ENCODE results near the gene RAB11FIP4. TPM values are rescaled to one million over a fixed set of nuclear protein-coding genes. Genes with fewer than 3 reads are reported as not detected.
A peak's percentile ranks its signal among the peaks of the same experiment; 100 is the strongest.

The RAB11FIP4 gene
- total and polyA plus RNA-seq, 9 of the 15 experiments (the other 6 are each of a cell fraction or from before 2014, with no cell fraction given) = 0.62 to 16.6 (median 8.9) TPM

DNA sequence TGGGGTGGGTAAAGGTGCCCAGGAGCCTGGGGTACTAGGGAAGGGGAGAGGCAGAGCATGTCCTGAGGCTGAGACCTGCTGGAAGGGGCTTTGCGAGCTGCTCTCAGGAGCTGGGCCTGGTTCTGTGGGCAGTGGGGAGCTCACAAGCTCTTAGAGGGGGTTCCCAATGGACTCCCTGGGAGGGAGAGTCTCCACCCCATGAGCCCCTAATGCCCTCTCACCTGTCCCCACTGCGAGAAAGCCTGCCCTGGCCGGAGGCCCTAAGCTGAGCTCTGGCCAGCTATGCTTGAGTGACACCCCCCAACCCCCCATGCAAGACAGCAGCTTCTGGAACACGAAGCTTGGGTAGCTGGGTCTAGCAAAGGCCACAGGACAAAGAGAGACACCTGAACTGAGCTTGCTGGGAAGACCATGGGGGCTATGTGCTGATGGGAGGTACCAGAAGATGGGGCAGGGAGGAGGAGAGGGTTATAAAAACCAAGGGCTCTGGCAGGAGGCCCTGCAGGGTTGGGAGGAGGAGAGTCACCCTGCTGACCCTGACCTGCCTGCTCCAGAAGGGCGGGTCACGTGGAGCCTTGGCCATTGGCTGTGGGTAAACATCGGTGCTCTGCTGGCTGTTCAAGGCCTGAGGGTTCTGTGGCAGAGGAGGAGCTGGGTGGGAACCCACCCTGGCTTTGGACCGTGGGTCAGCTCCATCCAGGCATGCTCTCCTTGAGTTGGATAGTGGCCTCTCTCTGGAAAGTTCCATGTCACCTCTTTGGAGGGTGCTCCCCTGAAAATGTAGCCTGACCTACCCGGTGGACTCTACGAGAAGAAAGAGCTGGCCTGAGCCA is 106.7 kb downstream of the RAB11FIP4 start (continued):
- no peak for TF ChIP-seq JUND (IDR thresholded peaks at IDR 0.05; ENCODE audit: borderline replicate concordance, low read depth, low read length)
- peak; percentile 34; the same call in 1 of the 3 replicates for TF ChIP-seq JUND (tag; IDR thresholded peaks at IDR 0.05; ENCODE audit: borderline replicate concordance, low read depth, low read length)
- peak; percentile 24; the same call in 1 of the 2 replicates for TF ChIP-seq CTBP1 (IDR thresholded peaks at IDR 0.05; ENCODE audit: borderline replicate concordance)
- TF ChIP-seq, protein P1, sequence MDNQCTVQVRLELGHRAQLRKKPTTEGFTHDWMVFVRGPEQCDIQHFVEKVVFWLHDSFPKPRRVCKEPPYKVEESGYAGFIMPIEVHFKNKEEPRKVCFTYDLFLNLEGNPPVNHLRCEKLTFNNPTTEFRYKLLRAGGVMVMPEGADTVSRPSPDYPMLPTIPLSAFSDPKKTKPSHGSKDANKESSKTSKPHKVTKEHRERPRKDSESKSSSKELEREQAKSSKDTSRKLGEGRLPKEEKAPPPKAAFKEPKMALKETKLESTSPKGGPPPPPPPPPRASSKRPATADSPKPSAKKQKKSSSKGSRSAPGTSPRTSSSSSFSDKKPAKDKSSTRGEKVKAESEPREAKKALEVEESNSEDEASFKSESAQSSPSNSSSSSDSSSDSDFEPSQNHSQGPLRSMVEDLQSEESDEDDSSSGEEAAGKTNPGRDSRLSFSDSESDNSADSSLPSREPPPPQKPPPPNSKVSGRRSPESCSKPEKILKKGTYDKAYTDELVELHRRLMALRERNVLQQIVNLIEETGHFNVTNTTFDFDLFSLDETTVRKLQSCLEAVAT (IDR thresholded peaks at IDR 0.05) = no peak
- TF ChIP-seq ZNF282 (CRISPR knock-in tag; IDR thresholded peaks at IDR 0.05) = no peak
- 0 out of 2 replicates have a peak, but pooled peaks have one; percentile 27 for TF ChIP-seq NR2C1 (IDR thresholded peaks at IDR 0.05)
- TF ChIP-seq NR2C1 (tag; IDR thresholded peaks at IDR 0.05) = peak; percentile 53; the same call in 1 of the 2 replicates
- TF ChIP-seq TOE1 (IDR thresholded peaks at IDR 0.05; ENCODE audit: borderline replicate concordance) = 0 out of 2 replicates have a peak, but pooled peaks have one; percentile 57
- TF ChIP-seq TOE1 (CRISPR knock-in tag; IDR thresholded peaks at IDR 0.05; ENCODE audit: borderline replicate concordance, low read depth) = no peak
- no peak for TF ChIP-seq ARNT (IDR thresholded peaks at IDR 0.05)
- no peak for TF ChIP-seq HDAC1 (IDR thresholded peaks at IDR 0.05)
- no peak for TF ChIP-seq ZNF263 (CRISPR knock-in tag; IDR thresholded peaks at IDR 0.05; ENCODE audit: borderline replicate concordance)
- no peak for TF ChIP-seq HDAC3 (IDR thresholded peaks at IDR 0.05; ENCODE audit: borderline replicate concordance, partially characterized antibody)
- TF ChIP-seq FUS (optimal IDR thresholded peaks at IDR 0.05; ENCODE audit: low read depth, low read length) = no peak
- peak; percentile 79 for TF ChIP-seq BHLHE40 (IDR thresholded peaks at IDR 0.05; ENCODE audit: low read length)
- TF ChIP-seq, protein P2, sequence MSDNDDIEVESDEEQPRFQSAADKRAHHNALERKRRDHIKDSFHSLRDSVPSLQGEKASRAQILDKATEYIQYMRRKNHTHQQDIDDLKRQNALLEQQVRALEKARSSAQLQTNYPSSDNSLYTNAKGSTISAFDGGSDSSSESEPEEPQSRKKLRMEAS (CRISPR knock-in tag; IDR thresholded peaks at IDR 0.05) = peak; percentile 41; the same call in 1 of the 2 replicates
- TF ChIP-seq, protein P3, sequence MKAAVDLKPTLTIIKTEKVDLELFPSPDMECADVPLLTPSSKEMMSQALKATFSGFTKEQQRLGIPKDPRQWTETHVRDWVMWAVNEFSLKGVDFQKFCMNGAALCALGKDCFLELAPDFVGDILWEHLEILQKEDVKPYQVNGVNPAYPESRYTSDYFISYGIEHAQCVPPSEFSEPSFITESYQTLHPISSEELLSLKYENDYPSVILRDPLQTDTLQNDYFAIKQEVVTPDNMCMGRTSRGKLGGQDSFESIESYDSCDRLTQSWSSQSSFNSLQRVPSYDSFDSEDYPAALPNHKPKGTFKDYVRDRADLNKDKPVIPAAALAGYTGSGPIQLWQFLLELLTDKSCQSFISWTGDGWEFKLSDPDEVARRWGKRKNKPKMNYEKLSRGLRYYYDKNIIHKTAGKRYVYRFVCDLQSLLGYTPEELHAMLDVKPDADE (conservative IDR thresholded peaks at IDR 0.05; ENCODE audit: control insufficient read depth, low read depth, low read length) = no peak
- TF ChIP-seq SAP30 (IDR thresholded peaks at IDR 0.05; ENCODE audit: borderline replicate concordance, insufficient read depth, low read depth, low read length, poor library complexity, severe bottlenecking) = no peak
- TF ChIP-seq, protein P4, sequence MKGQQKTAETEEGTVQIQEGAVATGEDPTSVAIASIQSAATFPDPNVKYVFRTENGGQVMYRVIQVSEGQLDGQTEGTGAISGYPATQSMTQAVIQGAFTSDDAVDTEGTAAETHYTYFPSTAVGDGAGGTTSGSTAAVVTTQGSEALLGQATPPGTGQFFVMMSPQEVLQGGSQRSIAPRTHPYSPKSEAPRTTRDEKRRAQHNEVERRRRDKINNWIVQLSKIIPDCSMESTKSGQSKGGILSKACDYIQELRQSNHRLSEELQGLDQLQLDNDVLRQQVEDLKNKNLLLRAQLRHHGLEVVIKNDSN (CRISPR knock-in tag; IDR thresholded peaks at IDR 0.05) = peak; percentile 96
- TF ChIP-seq CHD1 (IDR thresholded peaks at IDR 0.05; ENCODE audit: low read length) = no peak
- TF ChIP-seq, protein P5, sequence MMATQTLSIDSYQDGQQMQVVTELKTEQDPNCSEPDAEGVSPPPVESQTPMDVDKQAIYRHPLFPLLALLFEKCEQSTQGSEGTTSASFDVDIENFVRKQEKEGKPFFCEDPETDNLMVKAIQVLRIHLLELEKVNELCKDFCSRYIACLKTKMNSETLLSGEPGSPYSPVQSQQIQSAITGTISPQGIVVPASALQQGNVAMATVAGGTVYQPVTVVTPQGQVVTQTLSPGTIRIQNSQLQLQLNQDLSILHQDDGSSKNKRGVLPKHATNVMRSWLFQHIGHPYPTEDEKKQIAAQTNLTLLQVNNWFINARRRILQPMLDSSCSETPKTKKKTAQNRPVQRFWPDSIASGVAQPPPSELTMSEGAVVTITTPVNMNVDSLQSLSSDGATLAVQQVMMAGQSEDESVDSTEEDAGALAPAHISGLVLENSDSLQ (IDR thresholded peaks at IDR 0.05) = peak; percentile 54

Measured in K562 (cell line).